GM18907 (cell line): ENCODE data around the gene TEDC1.

Source experiments
- ATAC-seq: cut with Tn5 transposase; IDR thresholded peaks from one replicate; pipeline ENCODE4 v1.9.1; 2021; ENCODE audit warnings: mild to moderate bottlenecking, moderate library complexity; ENCODE audit not compliant: unreplicated experiment

The TEDC1 gene

DNA sequence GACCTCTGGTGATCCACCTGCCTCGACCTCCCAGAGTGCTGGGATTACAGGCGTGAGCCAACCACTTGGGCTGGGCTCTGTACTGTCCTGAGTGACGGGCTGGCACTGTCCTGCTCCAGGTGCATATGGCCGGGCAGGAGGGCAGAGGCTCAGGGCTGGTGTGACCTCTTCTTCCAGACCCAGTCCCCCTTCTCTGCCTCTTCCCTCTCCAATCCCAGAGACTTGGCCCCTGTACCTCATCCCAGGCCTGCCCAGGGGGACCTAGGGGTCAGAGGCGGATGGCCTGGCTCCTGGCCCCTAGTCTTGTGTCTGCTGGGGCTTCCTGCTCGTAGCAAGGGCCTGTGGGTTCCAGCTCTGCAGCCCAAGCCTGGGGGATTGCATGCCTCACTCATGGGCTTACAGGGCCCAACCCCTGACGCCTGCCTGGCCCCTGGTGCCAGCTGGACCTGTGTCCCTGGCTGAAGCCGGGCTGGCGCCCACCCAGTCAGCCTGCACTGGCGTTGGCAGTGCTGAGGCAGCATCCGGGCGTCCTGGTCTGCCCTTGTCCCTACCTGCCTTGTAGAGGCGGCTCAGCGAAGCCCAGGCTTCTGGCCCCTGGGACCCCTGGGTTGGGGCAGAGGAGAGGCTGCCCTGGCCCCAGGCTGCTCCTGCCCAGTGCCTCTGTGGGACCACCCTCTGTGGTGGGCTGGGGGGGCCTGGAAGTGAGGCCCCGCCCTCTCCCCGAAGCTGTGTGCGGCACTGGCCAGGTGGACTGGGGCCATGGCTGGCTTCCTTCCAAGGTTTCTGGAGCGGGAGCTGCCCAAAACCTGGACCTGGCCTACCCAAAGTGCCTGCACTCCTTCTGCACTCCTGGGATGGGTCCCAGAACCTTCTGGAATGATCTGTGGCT is 4.3 kb downstream of the TEDC1 start:
- ATAC-seq, result no peak

DNA sequence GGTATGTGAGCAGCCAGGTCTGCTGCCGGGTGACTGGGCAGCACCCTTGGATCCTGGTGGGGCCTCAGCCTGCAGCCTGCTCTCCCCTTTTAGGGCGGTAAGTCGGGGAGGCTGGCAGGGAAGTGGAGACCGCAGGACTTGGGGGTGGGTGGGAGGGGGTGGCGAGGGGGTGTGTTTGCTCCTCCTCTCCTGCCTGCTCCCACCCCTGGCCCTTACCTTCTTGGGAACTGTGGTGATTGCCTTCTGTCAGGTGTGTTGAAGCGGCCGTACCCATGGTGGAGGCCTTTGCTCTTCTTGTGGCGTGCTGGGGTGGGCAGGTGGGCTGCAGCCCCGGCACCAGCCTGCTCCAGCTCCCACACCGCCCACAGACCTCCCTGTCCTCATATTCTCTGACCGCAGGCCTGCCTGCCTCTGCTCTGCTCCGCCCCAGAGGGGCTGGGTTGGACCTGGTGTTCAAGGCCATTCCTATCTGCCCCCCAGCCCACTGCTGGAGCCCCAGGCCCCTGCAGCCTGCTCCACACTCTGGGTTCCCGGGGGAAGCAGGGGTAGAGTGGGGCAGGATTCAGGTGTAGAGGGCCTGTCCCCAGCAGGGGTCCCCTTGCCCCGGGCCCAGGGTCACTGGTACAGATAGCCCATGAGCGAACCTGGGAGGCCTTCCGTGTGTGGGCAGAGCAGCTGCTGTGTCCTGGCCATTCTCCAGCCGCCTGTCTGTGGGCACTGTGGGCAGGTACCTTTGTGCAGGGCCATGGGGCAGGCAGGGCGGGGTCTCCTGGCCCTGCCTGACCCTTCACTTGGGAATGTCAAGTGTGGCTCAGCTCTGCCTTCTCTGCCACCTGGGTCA is 5.2 kb downstream of the TEDC1 start:
- ATAC-seq, result no peak

DNA sequence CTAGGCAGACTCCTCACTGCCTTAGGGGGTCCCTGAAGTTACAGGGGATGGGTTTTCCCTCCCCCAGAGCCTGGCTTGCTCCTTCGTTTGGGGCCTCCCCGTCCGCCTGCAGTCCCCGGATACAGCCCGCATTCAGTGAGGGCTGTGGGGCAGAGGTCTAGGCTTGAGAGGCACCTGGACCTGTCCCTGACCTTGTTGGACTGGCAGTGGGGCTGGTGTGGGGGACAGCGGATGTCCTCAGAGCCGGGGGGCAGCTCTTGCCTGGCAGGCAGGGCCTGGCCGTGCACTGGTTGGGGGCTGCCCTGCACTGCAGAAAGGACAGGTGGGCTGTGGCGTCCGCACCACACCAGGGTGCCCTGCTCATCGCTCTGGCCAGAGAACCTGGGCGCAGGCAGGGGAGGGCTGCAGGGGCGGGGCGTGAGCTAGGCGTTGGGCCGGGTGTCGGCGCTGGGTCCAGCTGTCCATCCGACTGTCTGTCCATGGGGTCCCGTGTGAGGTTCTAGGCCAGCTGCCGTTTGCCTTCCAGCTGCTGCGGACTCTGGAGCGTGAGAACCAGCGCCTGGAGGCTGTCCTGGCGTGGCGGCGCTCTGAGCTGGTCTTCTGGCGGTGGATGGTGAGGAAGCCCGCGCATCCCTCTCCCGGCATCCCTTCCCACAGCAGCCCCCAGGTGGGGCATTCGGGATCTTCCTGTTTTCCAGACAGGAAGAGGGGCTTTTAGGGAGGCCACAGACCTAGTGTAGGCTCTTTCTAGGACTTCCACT is 6.0 kb downstream of the TEDC1 start:
- no peak for ATAC-seq

DNA sequence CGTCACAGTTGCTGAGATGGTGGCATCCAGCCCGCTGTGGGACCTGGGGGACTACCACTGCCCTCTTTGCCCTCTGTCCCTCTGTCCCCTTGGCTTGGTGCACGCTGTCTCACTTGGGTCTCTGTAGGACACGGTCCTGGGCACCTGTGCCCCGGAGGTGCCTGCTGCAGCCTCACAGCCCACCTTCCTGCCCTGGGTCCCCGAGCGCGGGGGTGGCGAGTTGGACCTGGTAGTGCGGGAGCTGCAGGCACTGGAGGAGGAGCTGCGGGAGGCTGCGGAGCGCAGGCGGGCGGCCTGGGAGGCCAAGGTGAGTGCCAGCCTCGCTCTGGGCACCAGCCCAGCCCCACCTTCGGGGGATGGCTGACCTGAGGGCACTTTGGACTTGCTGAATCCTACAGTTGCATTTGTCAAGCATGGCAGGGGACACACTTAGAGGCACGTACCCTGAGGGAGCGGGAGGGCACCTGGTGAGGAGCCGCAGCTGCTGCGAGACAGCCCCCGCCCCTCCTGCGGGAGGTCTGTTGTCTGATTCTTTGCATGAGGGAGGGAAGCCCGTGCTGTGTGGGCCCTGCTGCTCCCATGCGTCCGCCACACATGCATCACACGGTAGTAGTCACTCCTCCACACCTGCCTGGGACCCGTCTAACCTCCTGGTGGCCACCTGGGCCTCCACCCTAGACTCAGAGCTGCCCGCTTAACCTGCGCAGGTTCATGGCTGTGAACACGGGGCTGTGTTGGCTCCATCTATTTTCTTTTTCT is 6.8 kb downstream of the TEDC1 start:
- no peak for ATAC-seq

DNA sequence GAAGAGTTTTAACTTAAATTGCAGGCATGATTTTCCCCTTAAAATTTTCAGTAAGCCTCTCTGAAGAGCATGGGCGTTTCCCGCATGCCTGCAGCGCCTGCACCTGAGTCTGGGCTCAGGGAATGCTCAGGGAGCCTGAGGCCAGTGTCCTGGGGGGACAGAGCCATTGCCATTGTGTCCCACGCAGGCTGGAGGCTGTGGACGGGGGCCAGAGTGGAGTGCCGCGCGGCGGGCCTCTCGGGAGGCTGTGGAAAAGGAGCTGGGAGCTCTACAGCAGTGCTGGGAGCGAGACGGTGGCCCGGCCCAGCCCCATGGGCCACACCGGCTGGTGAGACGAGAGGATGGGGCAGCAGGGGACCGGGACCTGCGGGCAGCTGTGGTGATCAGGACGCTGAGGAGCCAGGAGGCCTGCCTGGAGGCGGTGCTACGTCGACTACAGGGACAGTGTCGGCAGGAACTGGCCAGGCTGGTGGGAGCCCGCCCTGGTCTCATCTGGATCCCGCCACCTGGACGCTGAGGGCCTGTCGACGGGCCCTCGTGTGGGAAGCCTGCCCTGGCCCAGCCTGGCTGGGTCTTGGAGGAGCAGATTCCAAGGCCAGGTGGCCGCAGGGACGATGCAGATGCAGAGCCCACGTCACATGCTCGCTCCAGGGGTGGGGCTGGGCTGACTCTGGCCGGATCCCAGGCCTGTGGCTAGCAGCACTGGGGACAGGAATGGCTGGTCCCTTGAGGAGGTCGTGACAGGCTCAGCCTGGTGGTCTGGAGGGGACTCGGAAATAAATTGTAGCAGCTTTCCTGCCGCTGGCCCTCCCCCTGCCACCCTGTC is 7.6 kb downstream of the TEDC1 start:
- no peak for ATAC-seq

DNA sequence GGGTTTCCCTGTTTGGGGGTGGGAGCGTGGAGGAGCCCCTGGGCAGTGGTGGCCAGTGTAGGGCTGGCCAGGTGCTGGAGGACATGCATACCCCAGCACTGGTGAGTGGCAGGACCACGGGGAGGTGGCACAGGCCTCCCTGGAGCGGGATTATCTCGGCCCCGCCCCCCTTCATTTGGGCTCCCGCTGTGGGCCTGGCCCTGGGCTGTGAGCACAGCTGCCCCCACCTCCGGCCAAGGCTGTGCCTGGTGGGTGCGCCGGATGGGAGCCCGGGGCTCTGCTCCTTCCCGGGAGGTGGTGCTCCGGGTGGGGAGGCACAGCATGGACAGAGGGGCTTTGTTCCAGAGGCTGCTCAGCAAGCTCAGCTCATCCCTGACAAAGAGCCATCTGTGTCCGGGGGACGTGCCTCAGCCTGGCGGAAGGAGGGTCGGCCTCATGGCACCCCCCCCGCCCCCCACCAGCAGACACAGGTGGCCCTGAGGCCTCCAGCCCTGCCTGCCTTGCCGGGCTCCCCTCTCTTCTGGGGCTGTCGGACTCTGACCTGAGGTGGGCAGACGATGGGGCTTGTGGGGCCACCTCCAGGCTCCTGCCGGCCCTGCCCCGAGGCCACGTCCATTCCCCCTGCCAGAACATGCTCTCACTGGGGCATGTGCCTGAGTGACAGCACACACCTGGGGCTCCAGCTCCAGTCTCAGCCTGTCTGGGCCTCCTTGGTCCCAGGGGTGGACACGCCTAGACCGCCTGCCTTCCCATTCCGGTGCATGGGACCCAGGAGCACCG is 8.4 kb downstream of the TEDC1 start:
- ATAC-seq, result no peak

DNA sequence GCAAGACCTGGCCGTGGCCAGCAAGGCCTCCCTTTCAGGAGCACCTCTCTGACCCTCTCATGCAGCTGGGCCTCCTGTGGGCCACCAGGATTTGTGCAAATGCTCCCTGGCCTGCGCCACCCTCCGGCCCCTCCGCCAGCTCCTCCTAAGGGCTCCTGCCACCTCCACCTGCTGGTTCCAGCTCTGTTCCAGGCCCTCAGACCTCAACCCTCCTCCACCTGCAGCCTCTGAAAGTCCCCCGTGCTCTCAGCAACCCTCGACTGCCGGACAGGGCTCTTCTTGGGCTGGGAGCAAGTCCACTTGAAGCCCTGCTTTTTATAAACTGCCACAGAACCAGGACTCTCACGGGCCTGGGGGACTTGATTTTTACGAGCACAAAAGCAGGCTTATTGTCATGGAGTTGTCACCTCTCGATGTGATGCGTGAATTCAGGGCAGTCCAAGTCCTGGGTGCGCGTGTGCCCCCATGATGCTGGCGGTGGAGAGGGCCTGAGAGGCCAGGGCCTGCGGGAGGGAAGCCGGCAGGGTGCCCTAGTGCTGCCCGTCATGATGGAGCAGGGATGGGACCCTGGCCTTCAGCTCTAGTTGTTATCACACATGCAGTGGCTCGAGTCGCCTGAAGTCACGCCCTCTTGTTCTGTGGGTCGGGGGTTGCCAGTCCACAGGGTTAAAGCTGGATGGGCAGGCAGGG is 9.1 kb downstream of the TEDC1 start:
- no peak for ATAC-seq

DNA sequence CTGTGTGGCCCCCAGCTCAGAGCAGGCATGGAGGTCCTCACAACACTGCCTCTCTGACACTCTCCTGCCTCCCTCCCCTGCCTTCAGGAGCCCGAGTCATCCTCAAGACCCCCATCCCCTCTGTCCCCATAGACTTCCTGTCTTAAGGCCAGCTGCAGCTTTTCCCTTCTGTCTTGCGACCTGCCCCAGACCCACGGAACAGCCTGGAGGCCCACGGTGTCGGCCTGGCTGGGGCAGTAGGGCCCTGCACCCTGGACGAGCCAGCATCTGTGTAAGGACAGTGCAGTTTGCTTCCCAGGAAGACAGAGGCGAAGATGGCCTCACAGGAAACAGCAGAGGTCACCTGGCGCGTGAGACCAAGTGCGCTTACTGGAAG is 9.7 kb downstream of the TEDC1 start:
- ATAC-seq, result no peak

DNA sequence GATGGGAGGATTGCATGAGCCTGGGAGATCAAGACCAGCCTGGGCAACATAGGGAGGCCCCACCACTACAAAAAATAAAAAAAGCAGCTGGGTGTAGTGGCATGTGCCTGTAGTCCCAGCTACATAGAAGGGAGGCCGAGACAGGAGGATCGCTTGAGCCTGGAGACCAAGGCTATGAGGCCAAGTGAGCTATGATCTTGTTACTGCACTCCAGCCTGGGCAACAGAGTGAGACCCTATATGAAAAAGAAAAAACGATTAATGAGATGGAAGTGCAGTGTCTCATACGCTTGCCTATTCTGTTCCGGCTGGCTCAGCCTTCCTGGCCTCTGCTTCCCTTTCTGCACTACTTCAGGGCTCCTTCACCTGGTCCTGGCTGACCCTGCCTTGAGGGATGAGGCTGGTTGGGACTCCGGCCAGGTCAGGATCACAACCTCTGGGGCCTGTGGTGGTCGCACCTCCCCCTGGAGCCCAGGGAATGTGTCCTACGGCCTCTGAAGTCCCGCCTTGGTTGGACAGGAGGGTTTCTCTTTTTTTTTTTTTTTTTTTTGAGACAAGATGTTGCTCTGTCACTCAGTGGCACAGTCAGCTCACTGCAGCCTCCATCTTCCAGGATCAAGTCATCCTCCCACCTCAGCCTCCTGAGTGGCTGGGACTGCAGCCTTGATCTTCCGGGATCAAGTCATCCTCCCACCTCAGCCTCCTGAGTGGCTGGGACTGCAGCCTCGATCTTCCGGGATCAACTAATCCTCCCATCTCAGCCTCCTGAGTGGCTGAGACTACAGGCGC is 10.7 kb downstream of the TEDC1 start:
- ATAC-seq, result no peak

DNA sequence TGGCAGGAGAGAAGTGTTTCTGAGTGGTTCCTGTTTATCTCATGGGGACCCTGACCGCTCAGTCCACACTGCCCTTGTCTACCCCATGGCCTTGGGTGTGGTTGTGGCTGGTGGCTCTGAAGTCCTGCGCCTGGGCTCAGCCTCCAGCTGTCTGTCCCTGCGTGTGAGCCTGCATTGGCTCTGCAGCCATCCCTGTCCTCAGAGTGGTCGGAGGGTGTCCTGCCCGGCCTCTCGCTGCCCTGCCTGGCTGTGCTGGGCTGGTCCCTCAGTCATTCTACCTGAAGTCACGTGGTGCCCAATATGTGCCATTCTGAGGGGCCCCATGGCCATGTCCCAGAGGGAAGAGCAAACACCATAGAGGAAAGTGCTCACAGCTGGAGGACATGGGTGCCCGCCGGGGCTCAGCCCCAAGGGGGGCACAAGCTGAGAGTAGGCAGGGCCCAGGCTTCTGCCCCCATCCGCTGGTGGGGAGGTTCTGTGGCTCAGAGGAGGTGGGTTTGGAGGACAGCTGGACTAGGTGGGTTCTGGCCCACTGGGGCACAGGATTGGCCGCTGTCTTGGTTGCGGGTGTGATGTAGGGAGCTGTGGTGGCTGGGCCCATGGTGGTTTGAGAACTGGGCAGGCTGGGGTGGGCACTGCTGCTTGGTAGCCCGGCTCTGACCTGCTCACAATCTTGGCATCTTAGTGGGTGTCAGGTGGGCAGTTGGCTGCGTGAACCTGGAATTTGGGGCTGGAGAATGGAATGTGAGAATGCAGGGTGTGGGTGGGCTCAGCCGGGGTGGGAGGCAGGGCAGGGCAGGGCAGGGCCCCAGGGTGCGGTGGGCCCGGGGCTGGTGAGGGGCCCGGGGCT is 11.6 kb downstream of the TEDC1 start:
- no peak for ATAC-seq

DNA sequence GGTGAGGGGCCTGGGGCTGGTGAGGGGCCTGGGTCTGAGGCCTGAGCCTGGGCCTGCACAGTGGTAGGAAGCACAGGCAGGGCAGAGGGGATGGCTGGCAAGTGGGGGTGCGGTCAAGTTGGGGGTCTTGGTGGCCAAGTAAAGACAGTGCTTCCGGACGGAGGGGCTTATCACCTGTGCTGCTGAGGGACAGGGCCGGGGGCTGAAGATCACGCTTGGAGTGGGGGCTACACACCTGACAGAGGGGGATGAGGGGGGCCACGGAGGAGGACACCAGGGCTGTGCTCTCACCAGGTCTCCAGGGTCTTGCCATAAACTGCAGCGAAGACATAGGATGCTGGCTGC is 12.2 kb downstream of the TEDC1 start:
- no peak for ATAC-seq

DNA sequence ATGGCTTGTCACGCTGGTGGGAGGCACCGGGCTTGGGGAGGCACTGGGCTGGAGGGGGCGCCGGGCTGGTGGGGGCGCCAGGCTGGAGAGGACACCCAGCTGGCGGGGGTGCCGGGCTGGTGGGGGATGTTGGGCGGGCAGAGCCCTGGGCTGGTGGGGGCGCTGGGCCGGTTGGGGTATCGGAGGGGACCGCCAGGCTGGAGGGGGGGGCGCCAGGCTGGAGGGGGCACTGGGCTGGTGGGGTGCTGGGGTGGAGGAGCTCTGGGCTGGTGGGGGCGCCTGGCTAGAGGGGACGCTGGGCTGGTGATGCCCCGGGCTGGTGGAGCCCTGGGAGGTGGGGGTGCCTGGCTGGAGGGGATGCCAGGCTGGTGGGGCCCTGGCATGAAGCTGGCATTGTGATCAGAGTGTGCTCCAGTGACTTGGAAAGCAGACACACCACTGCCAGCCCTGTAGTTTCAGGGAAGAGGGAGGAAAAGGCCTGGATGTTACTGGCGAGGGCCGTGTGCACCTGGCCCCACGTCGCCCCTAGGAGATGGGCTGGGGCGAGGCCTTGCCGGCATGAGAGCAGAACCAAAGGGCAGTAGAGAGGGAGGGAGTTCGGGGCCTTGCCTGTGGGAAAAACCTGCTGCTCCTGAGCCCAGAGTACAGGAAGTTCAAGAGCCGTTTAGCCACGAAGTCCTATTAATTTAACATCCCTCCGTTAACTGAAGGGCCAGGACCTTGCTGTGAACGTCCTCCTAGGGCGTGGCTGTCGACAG is 13.1 kb downstream of the TEDC1 start:
- no peak for ATAC-seq

DNA sequence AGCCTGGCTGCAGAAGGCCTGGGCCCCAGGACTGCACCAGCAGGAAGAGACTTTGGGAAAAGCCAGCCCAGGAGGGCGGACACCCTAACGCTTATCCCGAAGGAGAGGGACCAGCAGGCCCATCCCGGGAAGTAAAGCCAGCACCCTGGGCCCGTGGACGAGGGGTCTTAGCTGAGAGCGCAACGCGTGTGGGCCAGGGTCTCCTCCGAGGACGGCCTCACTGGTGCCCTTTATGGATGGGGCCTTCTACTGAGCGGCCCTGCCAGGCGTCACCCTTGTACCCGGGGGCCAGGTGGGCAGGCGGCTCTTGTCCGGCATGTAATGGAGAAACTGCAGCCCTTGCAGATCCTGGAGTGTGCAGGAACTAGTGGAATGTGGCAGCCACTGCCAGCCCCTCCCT is 14.1 kb downstream of the TEDC1 start:
- no peak for ATAC-seq

DNA sequence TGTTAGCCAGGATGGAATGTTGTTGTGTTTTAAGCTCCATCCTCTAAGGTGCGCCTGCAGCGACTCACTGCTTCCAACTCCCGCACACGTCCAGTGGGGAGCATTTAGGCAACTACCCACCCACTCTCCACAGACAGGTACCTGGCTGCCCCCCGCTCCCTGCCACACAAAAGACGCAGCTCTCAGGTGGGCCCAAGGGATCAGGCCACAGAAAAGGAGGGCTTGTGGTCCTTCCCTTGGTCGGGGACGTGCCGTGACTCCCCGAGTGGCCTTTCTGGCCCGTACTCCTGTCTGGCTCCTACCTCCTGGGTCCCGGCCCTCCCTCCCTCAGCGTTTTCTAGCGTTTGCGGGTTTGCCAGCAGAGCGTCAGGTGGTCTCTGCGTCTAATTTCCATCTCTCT is 16.2 kb downstream of the TEDC1 start:
- no peak for ATAC-seq

DNA sequence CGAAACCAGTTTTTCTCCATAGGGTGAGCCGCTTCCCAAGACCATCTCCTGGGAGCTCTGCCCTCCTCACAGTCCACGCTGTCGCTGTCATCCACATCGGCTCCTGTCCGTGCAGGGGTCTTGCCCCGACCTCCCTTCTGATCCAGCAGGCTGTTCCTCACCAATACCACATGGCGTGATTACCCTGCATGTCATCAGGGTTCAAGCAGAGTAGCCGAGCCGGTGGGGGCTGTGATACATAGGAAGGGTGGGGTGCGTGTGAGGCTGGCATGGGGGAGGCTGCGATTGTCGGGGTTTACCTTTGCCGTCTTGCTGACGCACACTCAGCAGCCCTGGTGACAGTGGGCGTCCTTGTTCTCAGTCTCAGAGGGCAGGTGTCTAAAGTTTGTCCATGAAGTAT is 17.0 kb downstream of the TEDC1 start:
- no peak for ATAC-seq

DNA sequence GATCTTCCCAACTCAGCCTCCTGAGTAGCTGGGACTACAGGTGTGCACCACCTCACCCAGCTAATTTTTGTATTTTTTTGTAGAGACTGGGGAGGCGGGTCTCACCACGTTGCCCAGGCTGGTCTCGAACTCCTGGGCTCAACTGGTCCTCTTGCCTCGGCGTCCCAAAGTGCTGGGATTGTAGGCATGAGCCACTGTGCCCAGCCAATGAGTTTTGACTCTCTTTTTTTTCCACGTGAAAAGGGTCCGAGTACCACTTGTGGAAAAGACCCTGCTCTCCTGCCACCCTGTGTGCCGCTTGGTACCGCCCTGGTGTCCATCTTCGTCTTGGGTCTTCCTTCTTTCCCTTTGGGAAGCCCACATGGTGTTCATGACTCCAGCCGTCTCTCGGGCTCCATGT is 17.6 kb downstream of the TEDC1 start:
- ATAC-seq, result no peak
